ENCODE results near the gene ANAPC4.

Gene ANAPC4

GRCh38 chr4:25430630-25431029 lies 53.6 kb downstream of the ANAPC4 start:
- no peak overlapping the region for H3K4me3 ChIP-seq (ENCODE audit: low read length)
- H2BK15ac ChIP-seq (replicated peaks; ENCODE audit: low read depth), result no peak overlapping the region
- no peak overlapping the region for H4K5ac ChIP-seq (ENCODE audit: low read length)
- H3K4ac ChIP-seq (ENCODE audit: low read depth, low read length), result no peak overlapping the region
- no peak for DNase-seq
- H3K4me2 ChIP-seq (ENCODE audit: low read length), result no peak overlapping the region
- H2BK120ac ChIP-seq (ENCODE audit: low read depth, low read length), result no peak overlapping the region
- H3K18ac ChIP-seq (ENCODE audit: low read length), result no peak overlapping the region
- H3K36me3 ChIP-seq (ENCODE audit: control insufficient read depth, insufficient read depth, low read length), result no peaks in the 10 kb centered on the region
- H3K4me1 ChIP-seq (ENCODE audit: control insufficient read depth, low read depth, low read length), result no peaks in the 10 kb centered on the region
- H3K9ac ChIP-seq (ENCODE audit: low read length), result no peak overlapping the region
- WGBS (ENCODE audit: extremely low coverage, insufficient coverage, low lambda C conversion rate), result no CpG with 5 or more reads among the region's 5 CpGs
- no peaks in the 10 kb centered on the region for H3K79me2 ChIP-seq (ENCODE audit: control insufficient read depth, insufficient read depth, low read length)
- H3K27ac ChIP-seq (ENCODE audit: low read depth, low read length), result no peak overlapping the region
- H2AK5ac ChIP-seq (ENCODE audit: low read length), result no peak overlapping the region
- no peak overlapping the region for H3K56ac ChIP-seq (ENCODE audit: low read length)
- H3K79me1 ChIP-seq (ENCODE audit: low read length), result no peaks in the 10 kb centered on the region
- no peaks in the 10 kb centered on the region for H3K27me3 ChIP-seq (ENCODE audit: insufficient read depth, low read length, poor library complexity)
- no peak overlapping the region for H4K8ac ChIP-seq (ENCODE audit: low read depth, low read length)
- H3K23ac ChIP-seq (ENCODE audit: low read length), result no peak overlapping the region
- no peak overlapping the region for H2BK5ac ChIP-seq (ENCODE audit: low read length)

GRCh38 chr4:25433966-25434827 lies 57.1 kb downstream of the ANAPC4 start:
- H3K27me3 ChIP-seq (ENCODE audit: insufficient read depth, low read length, poor library complexity), result no peaks in the 10 kb centered on the region
- H3K79me1 ChIP-seq (ENCODE audit: low read length), result no peaks in the 10 kb centered on the region
- no peak overlapping the region for H3K18ac ChIP-seq (ENCODE audit: low read length)
- H3K4me3 ChIP-seq (ENCODE audit: low read length), result no peak overlapping the region
- no peak overlapping the region for H4K5ac ChIP-seq (ENCODE audit: low read length)
- no peak overlapping the region for H2AK5ac ChIP-seq (ENCODE audit: low read length)
- no peak overlapping the region for H4K8ac ChIP-seq (ENCODE audit: low read depth, low read length)
- WGBS (ENCODE audit: extremely low coverage, insufficient coverage, low lambda C conversion rate), result no CpG with 5 or more reads among the region's 14 CpGs
- H3K4ac ChIP-seq (ENCODE audit: low read depth, low read length), result no peak overlapping the region
- H2BK5ac ChIP-seq (ENCODE audit: low read length), result no peak overlapping the region
- no peaks in the 10 kb centered on the region for H3K36me3 ChIP-seq (ENCODE audit: control insufficient read depth, insufficient read depth, low read length)
- H3K79me2 ChIP-seq (ENCODE audit: control insufficient read depth, insufficient read depth, low read length), result no peaks in the 10 kb centered on the region
- no peak for DNase-seq
- H3K56ac ChIP-seq (ENCODE audit: low read length), result no peak overlapping the region
- no peak overlapping the region for H3K4me2 ChIP-seq (ENCODE audit: low read length)
- H3K4me1 ChIP-seq (ENCODE audit: control insufficient read depth, low read depth, low read length), result no peaks in the 10 kb centered on the region
- H2BK15ac ChIP-seq (replicated peaks; ENCODE audit: low read depth), result no peak overlapping the region
- no peak overlapping the region for H3K27ac ChIP-seq (ENCODE audit: low read depth, low read length)
- H3K23ac ChIP-seq (ENCODE audit: low read length), result no peak overlapping the region
- H2BK120ac ChIP-seq (ENCODE audit: low read depth, low read length), result no peak overlapping the region
- no peak overlapping the region for H3K9ac ChIP-seq (ENCODE audit: low read length)

GRCh38 chr4:25437926-25438325 lies 60.9 kb downstream of the ANAPC4 start:
- Histone ChIP-seq H2AK5ac (ENCODE audit: low read length) (no peak overlapping the region), H4K5ac (ENCODE audit: low read length) (no peak overlapping the region), H3K27me3 (ENCODE audit: insufficient read depth, low read length, poor library complexity) (no peaks in the 10 kb centered on the region), H2BK5ac (ENCODE audit: low read length) (no peak overlapping the region), H3K36me3 (ENCODE audit: control insufficient read depth, insufficient read depth, low read length) (no peaks in the 10 kb centered on the region), H3K79me2 (ENCODE audit: control insufficient read depth, insufficient read depth, low read length) (no peaks in the 10 kb centered on the region), H4K8ac (ENCODE audit: low read depth, low read length) (no peak overlapping the region), H2BK15ac (replicated peaks; ENCODE audit: low read depth) (no peak overlapping the region), H3K4ac (ENCODE audit: low read depth, low read length) (no peak overlapping the region), H3K4me2 (ENCODE audit: low read length) (no peak overlapping the region), H3K27ac (ENCODE audit: low read depth, low read length) (no peak overlapping the region), H3K23ac (ENCODE audit: low read length) (no peak overlapping the region), H2BK120ac (ENCODE audit: low read depth, low read length) (no peak overlapping the region), H3K56ac (ENCODE audit: low read length) (no peak overlapping the region), H3K18ac (ENCODE audit: low read length) (no peak overlapping the region), H3K4me1 (ENCODE audit: control insufficient read depth, low read depth, low read length) (no peaks in the 10 kb centered on the region), H3K4me3 (ENCODE audit: low read length) (no peak overlapping the region), H3K79me1 (ENCODE audit: low read length) (no peaks in the 10 kb centered on the region), H3K9ac (ENCODE audit: low read length) (no peak overlapping the region)
- no peak for DNase-seq

- H4K5ac ChIP-seq (ENCODE audit: low read length), result no peak overlapping the region
- no peak overlapping the region for H3K9ac ChIP-seq (ENCODE audit: low read length)
- peak; percentile 82 for DNase-seq
- H3K4me2 ChIP-seq (ENCODE audit: low read length), result no peak overlapping the region
- H2BK5ac ChIP-seq (ENCODE audit: low read length), result no peak overlapping the region
- H3K27me3 ChIP-seq (ENCODE audit: insufficient read depth, low read length, poor library complexity), result no peaks in the 10 kb centered on the region
- H3K4me1 ChIP-seq (ENCODE audit: control insufficient read depth, low read depth, low read length), result no peaks in the 10 kb centered on the region
- no peak overlapping the region for H3K27ac ChIP-seq (ENCODE audit: low read depth, low read length)
- no peaks in the 10 kb centered on the region for H3K79me1 ChIP-seq (ENCODE audit: low read length)
- H3K56ac ChIP-seq (ENCODE audit: low read length), result no peak overlapping the region
- no peaks in the 10 kb centered on the region for H3K79me2 ChIP-seq (ENCODE audit: control insufficient read depth, insufficient read depth, low read length)
- no peaks in the 10 kb centered on the region for H3K36me3 ChIP-seq (ENCODE audit: control insufficient read depth, insufficient read depth, low read length)
- H3K4ac ChIP-seq (ENCODE audit: low read depth, low read length), result no peak overlapping the region
- H2BK15ac ChIP-seq (replicated peaks; ENCODE audit: low read depth), result no peak overlapping the region
- no peak overlapping the region for H2AK5ac ChIP-seq (ENCODE audit: low read length)
- no CpG with 5 or more reads among the region's 2 CpGs for WGBS (ENCODE audit: extremely low coverage, insufficient coverage, low lambda C conversion rate)
- no peak overlapping the region for H3K4me3 ChIP-seq (ENCODE audit: low read length)
- no peak overlapping the region for H4K8ac ChIP-seq (ENCODE audit: low read depth, low read length)
- H2BK120ac ChIP-seq (ENCODE audit: low read depth, low read length), result no peak overlapping the region
- H3K18ac ChIP-seq (ENCODE audit: low read length), result no peak overlapping the region
- no peak overlapping the region for H3K23ac ChIP-seq (ENCODE audit: low read length)
These were observed 62.9 kb downstream of the ANAPC4 start for GRCh38 chr4:25439918-25440477.

GRCh38 chr4:25440478-25441030 lies 63.5 kb downstream of the ANAPC4 start:
- no peak overlapping the region for H3K56ac ChIP-seq (ENCODE audit: low read length)
- no peak overlapping the region for H4K8ac ChIP-seq (ENCODE audit: low read depth, low read length)
- no peak overlapping the region for H4K5ac ChIP-seq (ENCODE audit: low read length)
- no peak overlapping the region for H2BK5ac ChIP-seq (ENCODE audit: low read length)
- no peak for DNase-seq
- H2BK15ac ChIP-seq (replicated peaks; ENCODE audit: low read depth), result no peak overlapping the region
- no peak overlapping the region for H2BK120ac ChIP-seq (ENCODE audit: low read depth, low read length)
- H3K4me1 ChIP-seq (ENCODE audit: control insufficient read depth, low read depth, low read length), result no peaks in the 10 kb centered on the region
- no peaks in the 10 kb centered on the region for H3K79me2 ChIP-seq (ENCODE audit: control insufficient read depth, insufficient read depth, low read length)
- H3K18ac ChIP-seq (ENCODE audit: low read length), result no peak overlapping the region
- H3K79me1 ChIP-seq (ENCODE audit: low read length), result no peaks in the 10 kb centered on the region
- H3K27me3 ChIP-seq (ENCODE audit: insufficient read depth, low read length, poor library complexity), result no peaks in the 10 kb centered on the region
- no peak overlapping the region for H3K27ac ChIP-seq (ENCODE audit: low read depth, low read length)
- H3K4ac ChIP-seq (ENCODE audit: low read depth, low read length), result no peak overlapping the region
- no peak overlapping the region for H3K23ac ChIP-seq (ENCODE audit: low read length)
- H3K4me2 ChIP-seq (ENCODE audit: low read length), result no peak overlapping the region
- no peak overlapping the region for H3K9ac ChIP-seq (ENCODE audit: low read length)
- H2AK5ac ChIP-seq (ENCODE audit: low read length), result no peak overlapping the region
- H3K36me3 ChIP-seq (ENCODE audit: control insufficient read depth, insufficient read depth, low read length), result no peaks in the 10 kb centered on the region
- H3K4me3 ChIP-seq (ENCODE audit: low read length), result no peak overlapping the region
- no CpG with 5 or more reads among the region's 8 CpGs for WGBS (ENCODE audit: extremely low coverage, insufficient coverage, low lambda C conversion rate)

Measured in mesendoderm (in vitro differentiated cells).